Measurements from ENCODE around the gene SLC26A8. TPM values are rescaled to one million over a fixed set of nuclear protein-coding genes. Genes with fewer than 3 reads are reported as not detected.

Gene SLC26A8
- total RNA-seq, 4 donors from 2014 or later = not detected

DNA sequence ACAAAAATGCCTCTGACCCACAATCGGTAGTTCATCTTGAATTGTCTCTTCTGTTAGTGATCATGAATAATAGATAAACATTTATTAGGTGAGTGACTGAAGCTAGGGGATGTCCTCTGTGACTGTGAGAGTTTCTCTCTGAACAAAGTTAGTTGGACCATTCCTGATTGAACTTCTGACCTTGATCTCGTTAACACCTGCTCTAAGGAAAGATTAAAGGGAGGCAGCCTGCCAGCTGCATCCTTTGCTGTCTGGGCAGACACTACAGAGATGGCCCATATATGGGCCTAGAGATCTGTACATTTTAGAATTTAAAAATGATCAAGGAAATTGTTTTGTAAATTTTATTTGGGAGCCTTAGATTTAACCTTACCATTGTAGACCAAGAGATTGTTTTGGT is 30.5 kb upstream of the SLC26A8 start:
- H3K4me3 ChIP-seq (ENCODE audit: low read depth, poor library complexity, severe bottlenecking) = no peak overlapping the region
- TF ChIP-seq, protein P1, sequence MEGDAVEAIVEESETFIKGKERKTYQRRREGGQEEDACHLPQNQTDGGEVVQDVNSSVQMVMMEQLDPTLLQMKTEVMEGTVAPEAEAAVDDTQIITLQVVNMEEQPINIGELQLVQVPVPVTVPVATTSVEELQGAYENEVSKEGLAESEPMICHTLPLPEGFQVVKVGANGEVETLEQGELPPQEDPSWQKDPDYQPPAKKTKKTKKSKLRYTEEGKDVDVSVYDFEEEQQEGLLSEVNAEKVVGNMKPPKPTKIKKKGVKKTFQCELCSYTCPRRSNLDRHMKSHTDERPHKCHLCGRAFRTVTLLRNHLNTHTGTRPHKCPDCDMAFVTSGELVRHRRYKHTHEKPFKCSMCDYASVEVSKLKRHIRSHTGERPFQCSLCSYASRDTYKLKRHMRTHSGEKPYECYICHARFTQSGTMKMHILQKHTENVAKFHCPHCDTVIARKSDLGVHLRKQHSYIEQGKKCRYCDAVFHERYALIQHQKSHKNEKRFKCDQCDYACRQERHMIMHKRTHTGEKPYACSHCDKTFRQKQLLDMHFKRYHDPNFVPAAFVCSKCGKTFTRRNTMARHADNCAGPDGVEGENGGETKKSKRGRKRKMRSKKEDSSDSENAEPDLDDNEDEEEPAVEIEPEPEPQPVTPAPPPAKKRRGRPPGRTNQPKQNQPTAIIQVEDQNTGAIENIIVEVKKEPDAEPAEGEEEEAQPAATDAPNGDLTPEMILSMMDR (IDR thresholded peaks at IDR 0.05) = no peak
- no peak for TF ChIP-seq POLR2A (IDR thresholded peaks at IDR 0.05)
- DNase-seq (ENCODE audit: low spot score in 2 of 2) = no peak
- intact Hi-C loops (cut with DNase I; ENCODE audit: low total_unique reads) = no loop called here
- WGBS, 2 donors = 41 to 62% methylated on average over 2 of the region's 2 CpGs

DNA sequence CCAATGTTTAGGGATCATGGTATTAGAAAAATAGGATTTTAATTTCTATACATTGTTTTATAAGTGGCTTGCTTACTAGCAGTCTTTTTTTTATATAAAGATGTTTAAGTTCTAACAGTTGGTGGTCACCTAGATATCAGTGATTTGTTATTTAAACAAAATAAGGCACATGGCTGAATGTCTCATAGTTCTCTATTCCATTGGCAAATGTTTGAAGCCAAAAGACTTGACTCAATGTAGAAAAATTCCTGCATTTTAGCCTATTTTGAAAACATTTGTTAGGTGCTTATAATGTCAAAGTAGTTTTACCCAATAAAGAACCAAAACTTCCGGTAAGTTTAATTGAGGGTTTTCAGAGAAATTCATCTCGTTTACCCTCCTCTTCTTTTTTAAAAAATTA is 30.0 kb upstream of the SLC26A8 start:
- WGBS, 2 donors = 73 to 86% methylated on average over 2 of the region's 2 CpGs
- no peak overlapping the region for H3K4me3 ChIP-seq (ENCODE audit: low read depth, poor library complexity, severe bottlenecking)
- TF ChIP-seq POLR2A (IDR thresholded peaks at IDR 0.05) = no peak
- TF ChIP-seq, protein P1 (IDR thresholded peaks at IDR 0.05) = no peak
- intact Hi-C loops (cut with DNase I; ENCODE audit: low total_unique reads) = no loop called here
- DNase-seq (ENCODE audit: low spot score in 2 of 2) = no peak

DNA sequence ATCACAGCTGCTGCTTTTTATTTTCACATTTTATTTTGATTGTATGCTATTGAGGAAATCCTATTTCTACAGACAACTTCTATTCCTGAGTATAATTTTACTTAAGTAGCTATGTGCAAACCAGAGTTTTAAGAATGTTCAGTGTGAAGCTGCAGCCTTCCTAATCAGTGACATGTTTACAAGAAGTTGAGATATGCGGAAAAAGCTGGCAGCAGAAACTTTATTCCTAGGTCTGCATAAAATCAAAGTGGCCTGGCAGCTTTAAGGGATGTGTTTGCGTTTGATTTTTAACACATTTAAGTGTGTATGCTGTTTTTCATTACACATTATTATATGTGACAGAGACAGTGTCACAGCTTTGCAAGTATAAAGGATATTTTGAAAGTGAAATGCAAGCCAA is 29.4 kb upstream of the SLC26A8 start:
- DNase-seq (ENCODE audit: low spot score in 2 of 2) = no peak
- intact Hi-C loops (cut with DNase I; ENCODE audit: low total_unique reads) = no loop called here
- WGBS, 2 donors = 67% methylated on average over 2 of the region's 2 CpGs
- no peak overlapping the region for H3K4me3 ChIP-seq (ENCODE audit: low read depth, poor library complexity, severe bottlenecking)
- TF ChIP-seq, protein P1 (IDR thresholded peaks at IDR 0.05) = no peak
- no peak for TF ChIP-seq POLR2A (IDR thresholded peaks at IDR 0.05)

DNA sequence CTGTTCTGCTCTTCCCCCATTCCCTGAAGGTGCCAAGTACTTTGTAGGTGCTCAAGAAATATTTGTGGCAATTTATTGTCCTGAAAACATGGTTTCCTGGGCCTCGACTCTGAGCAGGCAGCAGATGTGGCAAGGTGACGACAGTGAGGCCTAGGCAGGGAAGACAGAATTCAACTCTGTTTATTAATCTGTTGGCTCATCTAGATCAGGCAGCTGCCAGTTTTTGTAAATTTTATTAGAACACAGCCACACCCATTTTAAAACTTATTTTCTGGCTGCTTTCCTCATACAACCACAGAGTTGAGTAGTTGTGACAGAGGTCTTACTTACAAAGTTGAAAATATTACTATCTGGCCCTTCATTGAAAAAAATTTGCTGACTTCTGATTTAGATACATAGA is 27.7 kb upstream of the SLC26A8 start:
- TF ChIP-seq POLR2A (IDR thresholded peaks at IDR 0.05) = no peak
- TF ChIP-seq, protein P1 (IDR thresholded peaks at IDR 0.05) = no peak
- peak; percentile 59 to 88 for DNase-seq (ENCODE audit: low spot score in 2 of 2)
- intact Hi-C loops (cut with DNase I; ENCODE audit: low total_unique reads) = no loop called here
- 16 to 33% methylated on average over 2 of the region's 2 CpGs for WGBS, 2 donors
- H3K4me3 ChIP-seq (ENCODE audit: low read depth, poor library complexity, severe bottlenecking) = no peak overlapping the region

DNA sequence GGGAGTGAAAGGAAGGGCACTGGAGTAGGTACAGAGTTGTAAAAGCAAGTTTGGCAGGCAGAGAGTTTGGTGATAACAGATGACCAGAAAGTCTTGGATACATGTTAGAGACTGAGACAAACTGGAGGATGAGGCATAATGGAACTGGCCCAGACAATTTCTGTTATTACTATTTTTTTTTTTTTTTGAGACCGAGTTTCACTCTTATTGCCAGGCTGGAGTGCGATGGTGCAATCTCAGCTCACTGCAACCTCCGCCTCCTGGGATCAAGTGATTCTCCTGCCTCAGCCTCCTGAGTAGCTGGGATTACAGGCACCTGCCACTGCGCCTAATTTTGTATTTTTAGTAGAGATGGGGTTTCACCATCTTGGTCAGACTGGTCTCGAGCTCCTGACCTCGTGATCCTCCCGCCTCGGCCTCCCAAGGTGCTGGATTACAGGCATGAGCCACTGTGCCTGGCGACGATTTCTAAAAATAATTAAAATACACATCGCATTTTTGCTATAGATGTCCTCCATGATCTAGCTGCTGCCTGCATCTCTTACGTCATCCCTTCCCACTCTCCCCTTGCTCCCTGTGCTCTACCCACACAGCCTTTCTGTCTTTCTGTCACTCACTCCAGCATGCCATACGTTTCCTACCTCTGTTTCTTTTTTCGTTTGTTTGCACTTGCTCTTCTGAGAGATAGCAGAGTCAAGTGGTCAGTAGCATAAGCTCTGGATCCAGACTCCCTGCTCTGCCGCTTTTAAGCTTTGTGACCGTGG is 26.7 kb upstream of the SLC26A8 start:
- WGBS, 2 donors = 79 to 85% methylated on average over 16 of the region's 16 CpGs
- DNase-seq (ENCODE audit: low spot score in 2 of 2) = no peak
- intact Hi-C loops (cut with DNase I; ENCODE audit: low total_unique reads) = no loop called here
- TF ChIP-seq, protein P1 (IDR thresholded peaks at IDR 0.05) = no peak
- no peak for TF ChIP-seq POLR2A (IDR thresholded peaks at IDR 0.05)
- no peak overlapping the region for H3K4me3 ChIP-seq (ENCODE audit: low read depth, poor library complexity, severe bottlenecking)

DNA sequence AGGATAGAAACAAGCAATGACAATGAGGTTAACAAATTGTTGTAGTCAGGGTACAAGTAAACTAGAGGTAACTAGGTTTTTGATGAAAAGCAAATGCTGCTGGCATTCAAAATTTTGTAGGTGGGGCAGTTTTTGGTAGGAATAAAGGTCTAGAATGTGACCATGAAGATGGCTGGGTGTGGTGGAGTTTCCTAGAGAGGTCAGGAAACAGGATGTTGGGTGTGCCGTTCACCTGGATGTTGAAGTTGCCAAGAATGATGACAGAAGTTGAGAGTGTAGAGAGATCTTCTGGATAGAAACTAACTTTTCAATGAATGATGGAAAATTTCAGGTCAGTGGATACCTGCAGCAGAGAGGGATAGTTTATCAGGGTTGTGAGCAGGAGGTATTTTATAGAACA is 25.9 kb upstream of the SLC26A8 start:
- WGBS, 2 donors = 25 to 32% methylated on average over 1 of the region's 1 CpG
- no peak for DNase-seq (ENCODE audit: low spot score in 2 of 2)
- intact Hi-C loops (cut with DNase I; ENCODE audit: low total_unique reads) = no loop called here
- TF ChIP-seq POLR2A (IDR thresholded peaks at IDR 0.05) = no peak
- TF ChIP-seq, protein P1 (IDR thresholded peaks at IDR 0.05) = no peak
- H3K4me3 ChIP-seq (ENCODE audit: low read depth, poor library complexity, severe bottlenecking) = no peak overlapping the region
